ENCODE data around the gene VPS18.

GRCh38 chr15:40915679-40916078 is 21.4 kb downstream of the VPS18 start:
- TF ChIP-seq, protein P1, sequence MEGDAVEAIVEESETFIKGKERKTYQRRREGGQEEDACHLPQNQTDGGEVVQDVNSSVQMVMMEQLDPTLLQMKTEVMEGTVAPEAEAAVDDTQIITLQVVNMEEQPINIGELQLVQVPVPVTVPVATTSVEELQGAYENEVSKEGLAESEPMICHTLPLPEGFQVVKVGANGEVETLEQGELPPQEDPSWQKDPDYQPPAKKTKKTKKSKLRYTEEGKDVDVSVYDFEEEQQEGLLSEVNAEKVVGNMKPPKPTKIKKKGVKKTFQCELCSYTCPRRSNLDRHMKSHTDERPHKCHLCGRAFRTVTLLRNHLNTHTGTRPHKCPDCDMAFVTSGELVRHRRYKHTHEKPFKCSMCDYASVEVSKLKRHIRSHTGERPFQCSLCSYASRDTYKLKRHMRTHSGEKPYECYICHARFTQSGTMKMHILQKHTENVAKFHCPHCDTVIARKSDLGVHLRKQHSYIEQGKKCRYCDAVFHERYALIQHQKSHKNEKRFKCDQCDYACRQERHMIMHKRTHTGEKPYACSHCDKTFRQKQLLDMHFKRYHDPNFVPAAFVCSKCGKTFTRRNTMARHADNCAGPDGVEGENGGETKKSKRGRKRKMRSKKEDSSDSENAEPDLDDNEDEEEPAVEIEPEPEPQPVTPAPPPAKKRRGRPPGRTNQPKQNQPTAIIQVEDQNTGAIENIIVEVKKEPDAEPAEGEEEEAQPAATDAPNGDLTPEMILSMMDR (IDR thresholded peaks at IDR 0.05; ENCODE audit: low read depth, low read length): no peak
- no peak for TF ChIP-seq POLR2A (IDR thresholded peaks at IDR 0.05; ENCODE audit: extremely low read depth, insufficient read length)
